BLaER1 treated with 17β-estradiol and CSF1 and Interleukin-3, amounts not matched to agents 10 nM and 100 nM (cell line): ENCODE results near the gene HEXD.
A peak's percentile ranks its signal among the peaks of the same experiment; 100 is the strongest.

Experiments
- H3K27ac ChIP-seq, 11 experiments: shearing (Covaris generic); formaldehyde crosslinking; 2 replicates each; pipeline ENCODE4 v1.8.1; 2022
- H3K27me3 ChIP-seq, 11 experiments: shearing (Covaris generic); formaldehyde crosslinking; 2 replicates each; pipeline ENCODE4 v1.8.1; 2022
- H3K36me3 ChIP-seq, 11 experiments: shearing (Covaris generic); formaldehyde crosslinking; 2 replicates each; pipeline ENCODE4 v1.8.1; 2022
- H3K4me1 ChIP-seq, 10 experiments: shearing (Covaris generic); formaldehyde crosslinking; 2 replicates each; pipeline ENCODE4 v1.8.1; 2022
- H3K4me2 ChIP-seq, 11 experiments: shearing (Covaris generic); formaldehyde crosslinking; 2 replicates each; pipeline ENCODE4 v1.8.1; 2022
- H3K4me3 ChIP-seq, 10 experiments: shearing (Covaris generic); formaldehyde crosslinking; 2 replicates each; pipeline ENCODE4 v1.8.1; 2022
- H3K9ac ChIP-seq, 11 experiments: shearing (Covaris generic); formaldehyde crosslinking; 2 replicates each; pipeline ENCODE4 v1.8.1; 2022
- H3K9me3 ChIP-seq, 11 experiments: shearing (Covaris generic); formaldehyde crosslinking; replicated peaks in 1 of 11; 2 replicates each; pipeline ENCODE4 v1.8.1; 2022
- H4K20me1 ChIP-seq, 11 experiments: shearing (Covaris generic); formaldehyde crosslinking; 2 replicates each; pipeline ENCODE4 v1.8.1; 2022
- Cebpa-rat ChIP-seq, 11 experiments: shearing (Covaris generic); IDR thresholded peaks; 2 replicates each; pipeline ENCODE4 v1.8.1; 2022

HEXD gene

GRCh38 chr17:82399041-82399441 lies 19.1 kb upstream of the HEXD start:
- Histone ChIP-seq H3K9me3 (no peaks in the 10 kb centered on the region), H3K27me3 (peaks cover 18 to 48% (median 35%) of the 10 kb centered on the region in 11 experiments; a peak in 21 of 22 replicates), H3K9ac (peak overlapping the region in 2 of 11 experiments; percentile 3 to 15; a peak in 2 of 22 replicates), H3K27ac (0 out of 22 replicates have a peak overlapping the region, but pooled peaks of 1 of the 11 experiments have one; percentile 55), H3K4me3 (no peak overlapping the region), H3K4me2 (peak overlapping the region; percentile 73 to 94 (median 84)), H4K20me1 (peaks cover 10 to 81% (median 50%) of the 10 kb centered on the region in 11 experiments; a peak in 20 of 22 replicates), H3K36me3 (peaks cover 15 to 34% (median 26%) of the 10 kb centered on the region in 11 experiments), H3K4me1 (peaks cover 42 to 57% (median 50%) of the 10 kb centered on the region in 10 experiments)
- no peak for TF ChIP-seq Cebpa-rat (IDR thresholded peaks at IDR 0.05)

GRCh38 chr17:82399601-82400101 lies 18.5 kb upstream of the HEXD start:
- peaks cover 19 to 40% (median 30%) of the 10 kb centered on the region in 11 experiments for H3K36me3 ChIP-seq
- no peak for TF ChIP-seq Cebpa-rat (IDR thresholded peaks at IDR 0.05)
- peak overlapping the region in 7 of 11 experiments; percentile 15 to 58 (median 39); a peak in 11 of 22 replicates for H3K27ac ChIP-seq
- H3K27me3 ChIP-seq, result peaks cover 16 to 42% (median 32%) of the 10 kb centered on the region in 11 experiments; a peak in 21 of 22 replicates
- H3K4me1 ChIP-seq, result peaks cover 36 to 51% (median 44%) of the 10 kb centered on the region in 10 experiments
- H4K20me1 ChIP-seq, result peaks cover 10 to 79% (median 47%) of the 10 kb centered on the region in 11 experiments; a peak in 20 of 22 replicates
- peak overlapping the region; percentile 73 to 94 (median 84) for H3K4me2 ChIP-seq
- H3K4me3 ChIP-seq, result 0 out of 20 replicates have a peak overlapping the region, but pooled peaks of 1 of the 10 experiments have one; percentile 20
- H3K9me3 ChIP-seq, result no peaks in the 10 kb centered on the region
- H3K9ac ChIP-seq, result peak overlapping the region in 4 of 11 experiments; percentile 10 to 24 (median 20); a peak in 3 of 22 replicates

GRCh38 chr17:82400206-82400605 lies 17.9 kb upstream of the HEXD start:
- Histone ChIP-seq H3K4me3 (0 out of 20 replicates have a peak overlapping the region, but pooled peaks of 1 of the 10 experiments have one; percentile 20), H3K36me3 (peaks cover 19 to 45% (median 32%) of the 10 kb centered on the region in 11 experiments), H3K27me3 (peaks cover 10 to 36% (median 30%) of the 10 kb centered on the region in 11 experiments; a peak in 21 of 22 replicates), H3K9me3 (no peaks in the 10 kb centered on the region), H3K9ac (peak overlapping the region in 5 of 11 experiments; percentile 0 to 24 (median 15); a peak in 2 of 22 replicates), H3K4me2 (peak overlapping the region; percentile 73 to 94 (median 84)), H3K27ac (peak overlapping the region in 8 of 11 experiments; percentile 15 to 58 (median 44); a peak in 12 of 22 replicates), H3K4me1 (peaks cover 30 to 45% (median 39%) of the 10 kb centered on the region in 10 experiments), H4K20me1 (peaks cover 10 to 74% (median 41%) of the 10 kb centered on the region in 11 experiments; a peak in 20 of 22 replicates)
- peak in 3 of 11 experiments; percentile 19 to 56 (median 30); a peak in 2 of 22 replicates for TF ChIP-seq Cebpa-rat (IDR thresholded peaks at IDR 0.05)

GRCh38 chr17:82400830-82401229 lies 17.3 kb upstream of the HEXD start:
- Histone ChIP-seq H3K27me3 (peaks cover 10 to 36% (median 27%) of the 10 kb centered on the region in 11 experiments; a peak in 21 of 22 replicates), H3K4me3 (peak overlapping the region in 3 of 10 experiments; percentile 4 to 28 (median 20); a peak in 3 of 20 replicates), H3K9me3 (no peaks in the 10 kb centered on the region), H3K36me3 (peaks cover 19 to 48% (median 35%) of the 10 kb centered on the region in 11 experiments), H3K9ac (peak overlapping the region in 7 of 11 experiments; percentile 0 to 62 (median 34); a peak in 7 of 22 replicates), H4K20me1 (peaks cover 10 to 72% (median 42%) of the 10 kb centered on the region in 11 experiments; a peak in 20 of 22 replicates), H3K27ac (peak overlapping the region in 7 of 11 experiments; percentile 6 to 58 (median 48); a peak in 14 of 22 replicates), H3K4me1 (peaks cover 30 to 44% (median 37%) of the 10 kb centered on the region in 10 experiments), H3K4me2 (peak overlapping the region; percentile 73 to 94 (median 84))
- TF ChIP-seq Cebpa-rat (IDR thresholded peaks at IDR 0.05), result no peak

- Histone ChIP-seq H3K4me1 (peaks cover 30 to 47% (median 43%) of the 10 kb centered on the region in 10 experiments), H3K27me3 (peaks cover 10 to 20% (median 15%) of the 10 kb centered on the region in 11 experiments; a peak in 21 of 22 replicates), H3K9ac (no peak overlapping the region), H3K27ac (no peak overlapping the region), H3K4me2 (no peak overlapping the region), H3K9me3 (no peaks in the 10 kb centered on the region), H3K36me3 (peaks cover 24 to 59% (median 38%) of the 10 kb centered on the region in 11 experiments), H3K4me3 (no peak overlapping the region), H4K20me1 (peaks cover 15 to 78% (median 46%) of the 10 kb centered on the region in 11 experiments; a peak in 19 of 22 replicates)
- TF ChIP-seq Cebpa-rat (IDR thresholded peaks at IDR 0.05), result no peak
These were observed 15.3 kb upstream of the HEXD start for GRCh38 chr17:82402865-82403264.

GRCh38 chr17:82403662-82404660 lies 14.2 kb upstream of the HEXD start:
- Histone ChIP-seq H4K20me1 (peaks cover 24 to 81% (median 52%) of the 10 kb centered on the region in 11 experiments; a peak in 21 of 22 replicates), H3K27ac (no peak overlapping the region), H3K4me2 (no peak overlapping the region), H3K9me3 (no peaks in the 10 kb centered on the region), H3K27me3 (peaks cover 10 to 15% (median 12%) of the 10 kb centered on the region in 11 experiments; a peak in 21 of 22 replicates), H3K4me3 (no peak overlapping the region), H3K9ac (no peak overlapping the region), H3K4me1 (peaks cover 34 to 58% (median 49%) of the 10 kb centered on the region in 10 experiments), H3K36me3 (peaks cover 28 to 61% (median 43%) of the 10 kb centered on the region in 11 experiments)
- no peak for TF ChIP-seq Cebpa-rat (IDR thresholded peaks at IDR 0.05)

GRCh38 chr17:82405051-82405450 lies 13.1 kb upstream of the HEXD start:
- Histone ChIP-seq H3K4me2 (no peak overlapping the region), H3K27me3 (peaks cover 0 to 4% (median 2%) of the 10 kb centered on the region in 11 experiments; a peak in 14 of 22 replicates), H3K9me3 (no peaks in the 10 kb centered on the region), H3K4me1 (peaks cover 29 to 50% (median 40%) of the 10 kb centered on the region in 10 experiments), H3K36me3 (peaks cover 29 to 65% (median 46%) of the 10 kb centered on the region in 11 experiments), H3K9ac (no peak overlapping the region), H3K4me3 (no peak overlapping the region), H3K27ac (no peak overlapping the region), H4K20me1 (peaks cover 19 to 81% (median 52%) of the 10 kb centered on the region in 11 experiments; a peak in 21 of 22 replicates)
- no peak for TF ChIP-seq Cebpa-rat (IDR thresholded peaks at IDR 0.05)

GRCh38 chr17:82406131-82406671 lies 11.9 kb upstream of the HEXD start:
- Histone ChIP-seq H4K20me1 (peaks cover 26 to 82% (median 56%) of the 10 kb centered on the region in 11 experiments; a peak in 21 of 22 replicates), H3K4me1 (peaks cover 22 to 47% (median 38%) of the 10 kb centered on the region in 10 experiments), H3K9ac (no peak overlapping the region), H3K9me3 (no peaks in the 10 kb centered on the region), H3K27ac (no peak overlapping the region), H3K36me3 (peaks cover 29 to 65% (median 46%) of the 10 kb centered on the region in 11 experiments), H3K27me3 (no peaks in the 10 kb centered on the region), H3K4me2 (no peak overlapping the region), H3K4me3 (no peak overlapping the region)
- TF ChIP-seq Cebpa-rat (IDR thresholded peaks at IDR 0.05), result no peak
